ENCODE data around the gene EPX.
A peak's percentile ranks its signal among the peaks of the same experiment; 100 is the strongest.

EPX gene

DNA sequence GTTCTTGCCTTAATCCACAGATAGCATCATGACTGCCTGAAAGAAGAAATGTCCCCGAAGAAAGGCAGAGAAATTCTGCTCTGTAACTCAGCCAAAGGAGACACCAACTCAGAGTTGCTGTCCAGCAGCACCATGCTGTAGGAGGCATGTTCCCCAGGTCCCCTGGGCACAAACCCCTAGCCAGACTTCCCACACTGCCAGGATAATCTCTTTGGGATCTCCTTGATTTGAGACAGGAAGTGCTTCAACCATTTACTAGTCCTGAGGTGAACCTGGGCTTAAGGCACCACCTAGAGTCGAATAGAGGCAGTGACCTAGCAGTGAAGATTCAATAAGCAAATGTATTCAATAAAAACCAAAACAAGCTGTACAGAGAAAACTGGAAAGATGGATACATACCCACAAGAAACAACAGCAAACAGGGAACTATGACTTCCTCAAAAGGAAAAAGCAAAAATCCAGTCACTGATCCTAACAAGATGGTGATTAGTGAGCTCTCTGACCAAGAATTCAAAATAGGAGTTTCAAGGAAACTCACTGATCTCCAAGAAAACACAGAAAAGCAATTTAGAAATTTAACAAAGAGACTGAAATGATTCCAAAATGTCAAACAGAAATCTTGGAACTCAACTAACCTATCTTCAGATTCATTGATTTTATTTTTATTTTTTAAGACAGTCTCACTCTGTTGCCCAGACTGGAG lies 20.0 kb upstream of the EPX start:
- ATAC-seq (peak; percentile 79), DNase-seq (peak; percentile 30)
- Mint-ChIP-seq H3K27ac (no peak overlapping the region), H3K36me3 (ENCODE audit: low read depth) (no peaks in the 10 kb centered on the region), H3K4me1 (peaks cover 37% of the 10 kb centered on the region), H3K9me3 (no peaks in the 10 kb centered on the region), H3K27me3 (no peaks in the 10 kb centered on the region), H3K4me3 (no peak overlapping the region)

DNA sequence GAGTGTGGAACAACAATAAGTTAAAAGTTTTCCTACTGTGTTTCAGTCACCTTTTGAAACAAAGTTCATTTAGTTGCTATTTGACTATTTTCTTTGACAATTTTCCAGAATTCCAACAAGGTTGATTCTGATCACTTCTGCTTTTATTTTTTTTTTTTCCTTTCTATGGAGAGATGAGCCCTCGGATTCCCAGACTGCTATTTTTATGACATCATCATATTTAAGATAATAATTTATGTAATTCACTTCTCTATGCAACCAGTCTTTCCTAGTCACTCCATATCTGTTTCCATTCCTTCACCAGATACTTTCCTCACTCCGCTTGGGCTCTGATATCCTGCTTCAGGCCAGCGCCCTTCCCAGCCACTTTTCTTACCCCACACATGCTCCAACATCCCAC lies 17.7 kb upstream of the EPX start:
- no peak for DNase-seq
- H3K4me3 Mint-ChIP-seq, result no peak overlapping the region
- no peak for ATAC-seq
- H3K9me3 Mint-ChIP-seq, result no peaks in the 10 kb centered on the region
- H3K27me3 Mint-ChIP-seq, result no peaks in the 10 kb centered on the region
- no peak overlapping the region for H3K27ac Mint-ChIP-seq
- no peaks in the 10 kb centered on the region for H3K36me3 Mint-ChIP-seq (ENCODE audit: low read depth)
- H3K4me1 Mint-ChIP-seq, result peaks cover 24% of the 10 kb centered on the region

GRCh38 chr17:58176200-58176599 lies 16.3 kb upstream of the EPX start:
- Mint-ChIP-seq H3K4me1 (peaks cover 12% of the 10 kb centered on the region), H3K4me3 (no peak overlapping the region), H3K27me3 (no peaks in the 10 kb centered on the region), H3K9me3 (no peaks in the 10 kb centered on the region), H3K27ac (no peak overlapping the region), H3K36me3 (ENCODE audit: low read depth) (no peaks in the 10 kb centered on the region)
- no peak for DNase-seq
- no peak for ATAC-seq

DNA sequence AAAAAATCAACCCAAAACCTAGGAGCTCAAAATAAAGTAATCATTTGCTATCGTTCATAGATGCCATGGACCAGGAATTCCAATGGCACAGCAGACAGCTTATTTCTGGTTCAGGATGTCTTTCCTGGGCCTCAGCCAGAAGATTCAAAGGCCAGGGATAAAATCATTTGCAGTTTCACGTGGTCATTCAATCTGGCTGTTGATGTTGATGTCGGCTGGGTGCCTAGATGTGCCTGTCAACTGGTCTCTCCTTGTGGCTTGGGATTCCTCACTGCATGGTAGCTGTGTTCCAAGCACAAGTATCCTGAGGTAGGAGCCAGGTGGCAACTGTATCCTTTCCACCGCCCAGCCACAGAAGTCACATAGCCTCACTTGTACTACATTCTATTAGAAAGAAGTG lies 10.7 kb upstream of the EPX start:
- ATAC-seq (no peak), DNase-seq (no peak)
- H3K36me3 Mint-ChIP-seq (ENCODE audit: low read depth), result no peaks in the 10 kb centered on the region
- peaks cover 3% of the 10 kb centered on the region for H3K27me3 Mint-ChIP-seq
- H3K4me3 Mint-ChIP-seq, result no peak overlapping the region
- no peaks in the 10 kb centered on the region for H3K9me3 Mint-ChIP-seq
- no peaks in the 10 kb centered on the region for H3K4me1 Mint-ChIP-seq
- no peak overlapping the region for H3K27ac Mint-ChIP-seq

DNA sequence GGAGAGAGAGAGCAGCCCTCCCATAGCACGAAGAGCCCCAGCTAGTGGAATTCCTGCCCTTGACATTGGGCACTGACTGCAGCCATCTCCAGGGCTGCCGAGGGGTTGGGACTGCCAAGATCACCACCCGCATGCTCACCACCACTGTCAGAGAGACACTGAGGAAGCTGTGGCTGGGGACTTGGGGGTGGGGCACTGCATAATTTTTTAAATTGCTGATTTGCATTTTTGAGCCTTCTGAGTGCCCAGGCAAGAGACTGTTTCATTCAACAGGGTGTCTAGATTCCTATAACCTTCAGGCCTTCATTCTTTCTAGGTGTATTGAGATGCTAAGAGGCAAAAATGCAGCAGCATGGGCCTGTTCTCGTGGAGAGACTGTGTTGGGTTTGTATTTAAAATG lies 9.0 kb upstream of the EPX start:
- no peaks in the 10 kb centered on the region for H3K36me3 Mint-ChIP-seq (ENCODE audit: low read depth)
- ATAC-seq (no peak), DNase-seq (no peak)
- H3K27me3 Mint-ChIP-seq, result peaks cover 7% of the 10 kb centered on the region
- no peaks in the 10 kb centered on the region for H3K4me1 Mint-ChIP-seq
- no peak overlapping the region for H3K27ac Mint-ChIP-seq
- no peak overlapping the region for H3K4me3 Mint-ChIP-seq
- H3K9me3 Mint-ChIP-seq, result no peaks in the 10 kb centered on the region

DNA sequence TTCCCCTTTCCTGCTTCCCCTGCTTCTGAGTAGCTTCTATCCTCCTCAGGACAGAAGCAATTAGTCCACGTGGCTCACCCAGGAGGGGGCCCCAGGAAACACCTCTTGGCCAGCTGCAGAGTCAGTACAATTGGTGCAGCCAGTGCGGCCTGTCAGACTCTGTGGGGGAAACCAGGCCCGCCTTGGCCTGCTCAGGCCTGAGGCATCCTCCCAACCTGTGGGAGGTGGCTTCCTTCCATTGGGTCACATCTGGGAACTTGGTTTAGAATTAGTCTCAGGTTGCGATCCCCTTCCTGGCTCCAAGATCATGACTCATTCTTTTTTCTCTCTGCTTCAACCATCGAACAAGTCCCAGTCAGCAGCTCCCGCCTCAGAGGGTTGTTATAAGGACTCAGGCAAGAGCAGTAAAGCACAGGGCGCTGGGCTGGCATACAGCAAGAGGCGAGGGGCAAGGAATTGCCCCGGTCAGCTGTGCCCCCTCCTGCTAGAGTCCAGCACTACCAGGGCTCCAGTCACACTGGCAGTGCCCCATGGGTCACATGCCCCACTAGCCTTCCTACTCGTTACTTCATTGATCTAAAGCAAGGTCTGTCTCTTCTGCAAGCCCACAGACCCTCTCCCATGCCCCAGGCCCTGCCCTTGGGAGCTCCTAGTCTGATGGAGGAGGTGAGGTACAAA lies 8.1 kb upstream of the EPX start:
- H3K36me3 Mint-ChIP-seq (ENCODE audit: low read depth), result no peaks in the 10 kb centered on the region
- H3K4me1 Mint-ChIP-seq, result no peaks in the 10 kb centered on the region
- no peaks in the 10 kb centered on the region for H3K9me3 Mint-ChIP-seq
- DNase-seq (no peak), ATAC-seq (no peak)
- peaks cover 8% of the 10 kb centered on the region for H3K27me3 Mint-ChIP-seq
- H3K4me3 Mint-ChIP-seq, result no peak overlapping the region
- no peak overlapping the region for H3K27ac Mint-ChIP-seq

DNA sequence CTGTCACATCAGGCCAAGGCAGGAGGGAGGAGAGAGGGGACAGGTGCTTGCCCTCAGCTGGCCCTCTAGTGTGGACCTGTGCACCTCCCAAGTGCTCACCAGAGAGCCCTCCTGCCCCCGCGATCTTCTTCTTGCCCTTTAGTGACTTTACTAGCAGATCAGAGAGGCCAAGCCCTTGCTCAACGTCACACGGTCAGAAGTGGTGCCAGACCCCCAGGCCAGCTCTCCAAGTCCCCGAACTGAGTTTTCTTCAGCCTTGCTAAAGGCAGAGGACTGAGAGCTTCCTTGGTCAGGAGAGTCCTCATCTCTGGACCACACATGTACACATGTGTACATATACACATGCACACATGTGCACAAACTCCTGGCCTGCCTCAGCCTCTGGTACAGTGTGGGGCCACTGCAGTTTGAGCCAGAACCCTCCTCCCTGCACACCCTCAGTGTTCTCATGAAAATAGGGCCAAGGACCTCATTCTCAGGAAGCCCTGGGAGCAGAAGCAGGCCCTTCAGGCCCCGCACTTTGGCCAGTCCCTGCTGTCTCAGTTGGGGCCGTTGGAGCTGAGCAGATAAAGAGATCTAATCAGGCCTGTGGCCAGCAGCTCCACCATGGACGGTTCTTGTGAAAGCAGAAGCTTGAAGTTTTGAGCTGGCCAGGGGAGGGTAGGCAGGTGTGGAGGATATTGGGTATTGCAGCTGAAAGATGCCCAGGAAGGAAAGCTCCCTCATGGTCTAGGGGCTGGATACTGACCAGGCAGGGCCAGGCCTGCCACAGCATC lies 7.4 kb upstream of the EPX start:
- ATAC-seq, result no peak

DNA sequence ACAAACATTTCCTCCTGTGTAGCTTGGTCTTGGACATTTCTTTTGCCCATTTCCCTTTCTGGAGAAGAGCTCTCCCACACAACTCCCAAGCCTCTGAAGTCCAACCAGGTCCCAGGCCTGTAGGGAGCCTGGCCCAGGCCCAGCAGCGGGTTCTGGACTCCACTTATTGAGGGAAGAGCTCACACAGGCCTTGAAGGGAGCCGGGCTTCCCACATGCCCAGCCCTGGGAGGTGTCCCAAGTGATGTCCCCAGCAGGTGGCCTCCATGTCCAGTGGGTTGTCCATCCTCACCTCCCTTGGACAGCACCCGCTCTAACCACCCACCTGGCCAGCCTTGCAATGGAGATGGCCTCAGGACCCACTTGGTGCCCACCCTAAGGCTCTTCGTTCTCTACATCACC lies 5.9 kb upstream of the EPX start:
- Mint-ChIP-seq H3K27ac (no peak overlapping the region), H3K4me1 (no peaks in the 10 kb centered on the region), H3K4me3 (no peak overlapping the region), H3K9me3 (no peaks in the 10 kb centered on the region), H3K36me3 (ENCODE audit: low read depth) (no peaks in the 10 kb centered on the region), H3K27me3 (peaks cover 13% of the 10 kb centered on the region)
- ATAC-seq, result no peak
- no peak for DNase-seq

More for the DNA sequence above, 7.4 kb upstream of the EPX start:
- no peaks in the 10 kb centered on the region for H3K4me1 Mint-ChIP-seq
- H3K36me3 Mint-ChIP-seq (ENCODE audit: low read depth), result no peaks in the 10 kb centered on the region
- H3K27ac Mint-ChIP-seq, result no peak overlapping the region
- H3K9me3 Mint-ChIP-seq, result no peaks in the 10 kb centered on the region
- H3K4me3 Mint-ChIP-seq, result no peak overlapping the region
- no peak for DNase-seq
- peaks cover 12% of the 10 kb centered on the region for H3K27me3 Mint-ChIP-seq

- H3K4me3 Mint-ChIP-seq, result no peak overlapping the region
- H3K27ac Mint-ChIP-seq, result no peak overlapping the region
- no peak for DNase-seq
- no peak for ATAC-seq
- H3K9me3 Mint-ChIP-seq, result no peaks in the 10 kb centered on the region
- H3K36me3 Mint-ChIP-seq (ENCODE audit: low read depth), result no peaks in the 10 kb centered on the region
- H3K4me1 Mint-ChIP-seq, result no peaks in the 10 kb centered on the region
- H3K27me3 Mint-ChIP-seq, result peaks cover 13% of the 10 kb centered on the region
These were observed 5.5 kb upstream of the EPX start for GRCh38 chr17:58187063-58187462.

DNA sequence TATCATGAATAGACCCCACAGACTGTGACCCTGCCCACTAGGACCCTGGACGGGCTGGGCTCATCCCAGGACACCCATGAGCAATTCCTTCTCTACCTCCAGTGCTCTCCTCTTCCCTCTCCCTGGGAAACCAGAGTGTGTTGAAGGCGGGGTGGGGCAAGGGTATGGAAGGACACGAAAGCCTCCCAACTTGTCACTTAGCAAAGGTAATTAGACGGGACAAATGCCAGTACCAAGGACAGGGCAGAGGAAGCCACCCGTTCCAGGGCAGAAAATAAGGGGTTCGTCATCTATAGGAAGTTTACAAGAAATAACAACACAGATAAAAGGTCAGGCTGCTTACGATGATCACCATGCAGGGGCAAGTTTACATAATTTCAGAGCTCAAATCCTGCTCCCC lies 4.9 kb upstream of the EPX start:
- no peak overlapping the region for H3K27ac Mint-ChIP-seq
- no peaks in the 10 kb centered on the region for H3K4me1 Mint-ChIP-seq
- H3K9me3 Mint-ChIP-seq, result no peaks in the 10 kb centered on the region
- ATAC-seq, result no peak
- no peak for DNase-seq
- H3K36me3 Mint-ChIP-seq (ENCODE audit: low read depth), result no peaks in the 10 kb centered on the region
- peaks cover 13% of the 10 kb centered on the region for H3K27me3 Mint-ChIP-seq
- H3K4me3 Mint-ChIP-seq, result no peak overlapping the region

DNA sequence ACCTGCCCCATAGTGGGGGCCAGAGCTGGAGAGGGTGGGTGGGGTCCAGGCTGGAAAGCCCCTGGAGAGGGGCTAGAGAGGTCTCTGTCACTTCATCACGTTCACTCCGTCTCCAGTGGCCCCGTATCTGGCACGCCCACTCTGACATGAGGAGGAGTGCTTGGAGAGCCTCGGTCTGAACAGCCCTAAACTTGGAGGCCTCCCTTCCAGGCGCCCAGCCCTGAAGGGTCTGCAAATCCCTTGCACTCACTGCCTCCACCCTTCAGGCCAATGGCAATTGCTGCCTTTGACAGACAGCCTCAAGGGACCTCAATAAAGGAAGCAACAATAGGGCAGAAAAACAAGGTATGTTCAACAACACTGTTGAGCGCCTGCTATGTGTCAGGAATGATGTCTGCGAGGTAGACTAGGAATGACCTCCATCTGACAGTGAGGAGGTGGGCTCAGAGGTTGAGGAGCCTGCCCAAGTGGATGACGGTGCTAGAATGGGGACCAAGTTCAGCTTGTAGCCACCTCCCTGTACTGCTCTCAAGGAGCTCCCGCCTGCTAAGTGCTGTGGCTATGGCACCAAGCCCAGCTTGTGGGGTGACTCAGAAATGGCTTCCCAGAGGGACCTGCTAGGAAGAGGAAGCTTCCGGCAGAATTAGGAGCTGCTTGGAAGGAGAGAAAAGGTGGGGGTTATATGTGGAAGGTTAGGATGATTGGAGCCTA lies 2.9 kb upstream of the EPX start:
- DNase-seq (no peak), ATAC-seq (no peak)
- H3K4me1 Mint-ChIP-seq, result no peaks in the 10 kb centered on the region
- H3K36me3 Mint-ChIP-seq (ENCODE audit: low read depth), result no peaks in the 10 kb centered on the region
- peaks cover 13% of the 10 kb centered on the region for H3K27me3 Mint-ChIP-seq
- H3K27ac Mint-ChIP-seq, result no peak overlapping the region
- no peaks in the 10 kb centered on the region for H3K9me3 Mint-ChIP-seq
- H3K4me3 Mint-ChIP-seq, result no peak overlapping the region

DNA sequence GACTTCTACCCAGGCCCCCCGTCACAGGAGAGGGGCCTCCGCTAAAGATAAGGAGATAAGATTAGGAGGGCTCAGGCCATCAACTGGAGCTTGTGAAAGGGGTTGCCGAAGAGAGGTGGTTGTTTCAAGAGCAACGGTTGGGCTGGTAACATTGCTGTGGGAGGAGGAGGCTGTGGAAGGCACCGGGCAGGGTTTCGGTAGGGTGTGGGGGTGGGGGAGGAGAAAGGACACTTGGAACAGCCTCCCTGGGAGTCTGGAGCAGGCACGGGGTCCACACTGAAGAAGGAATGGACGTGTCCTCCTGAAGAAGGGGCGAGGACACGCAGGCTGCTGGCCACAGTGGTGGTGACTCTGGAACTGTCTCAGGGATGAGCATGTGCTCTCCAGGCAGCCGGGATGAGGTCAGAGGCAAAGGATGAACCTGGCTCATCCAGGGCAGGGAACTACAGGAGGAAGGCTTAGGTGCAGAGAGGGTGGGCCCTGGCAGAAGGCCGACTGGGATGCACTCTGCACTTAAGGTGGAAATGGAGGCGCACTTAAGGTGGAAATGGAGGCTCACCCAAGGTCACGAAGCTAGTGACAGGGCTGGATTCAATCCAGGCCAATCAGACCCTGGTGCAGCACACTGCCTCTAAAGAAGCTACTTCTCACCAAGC lies 1.2 kb upstream of the EPX start:
- no peak overlapping the region for H3K4me3 Mint-ChIP-seq
- H3K9me3 Mint-ChIP-seq, result no peaks in the 10 kb centered on the region
- ATAC-seq (no peak), DNase-seq (no peak)
- peaks cover 17% of the 10 kb centered on the region for H3K27me3 Mint-ChIP-seq
- H3K36me3 Mint-ChIP-seq (ENCODE audit: low read depth), result no peaks in the 10 kb centered on the region
- no peaks in the 10 kb centered on the region for H3K4me1 Mint-ChIP-seq
- H3K27ac Mint-ChIP-seq, result no peak overlapping the region

DNA sequence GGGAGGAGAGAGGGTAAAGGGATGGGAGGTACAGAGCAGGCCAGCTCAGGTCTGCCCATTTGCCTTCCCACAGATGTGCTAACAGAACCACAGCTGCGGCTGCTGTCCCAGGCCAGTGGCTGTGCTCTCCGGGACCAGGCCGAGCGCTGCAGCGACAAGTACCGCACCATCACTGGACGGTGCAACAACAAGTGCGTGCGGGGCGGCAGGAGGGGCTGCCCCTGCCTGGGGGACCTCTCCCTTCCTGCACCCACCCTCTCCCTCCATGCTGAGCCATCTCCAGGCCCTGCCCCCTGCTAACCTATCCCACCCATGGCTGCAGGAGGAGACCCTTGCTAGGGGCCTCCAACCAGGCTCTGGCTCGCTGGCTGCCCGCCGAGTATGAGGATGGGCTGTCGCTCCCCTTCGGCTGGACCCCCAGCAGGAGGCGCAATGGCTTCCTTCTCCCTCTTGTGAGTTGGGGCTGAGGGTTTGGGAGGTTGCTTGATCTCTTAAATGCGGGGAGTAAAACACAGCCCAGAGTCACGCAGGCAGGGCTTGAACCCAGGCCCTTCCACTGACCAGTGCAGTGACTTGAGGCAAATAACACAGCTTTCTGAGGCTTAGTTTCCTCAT lies 1.2 kb downstream of the EPX start:
- no peak for ATAC-seq
- Mint-ChIP-seq H3K36me3 (ENCODE audit: low read depth) (no peaks in the 10 kb centered on the region), H3K4me3 (no peak overlapping the region), H3K27ac (no peak overlapping the region), H3K27me3 (peaks cover 23% of the 10 kb centered on the region), H3K9me3 (no peaks in the 10 kb centered on the region), H3K4me1 (no peaks in the 10 kb centered on the region)
- DNase-seq, result no peak

- no peaks in the 10 kb centered on the region for H3K4me1 Mint-ChIP-seq
- ATAC-seq (no peak), DNase-seq (no peak)
- peaks cover 18% of the 10 kb centered on the region for H3K27me3 Mint-ChIP-seq
- H3K9me3 Mint-ChIP-seq, result no peaks in the 10 kb centered on the region
- H3K4me3 Mint-ChIP-seq, result no peak overlapping the region
- H3K27ac Mint-ChIP-seq, result no peak overlapping the region
- no peaks in the 10 kb centered on the region for H3K36me3 Mint-ChIP-seq (ENCODE audit: low read depth)
These were observed 3.1 kb downstream of the EPX start for GRCh38 chr17:58195518-58196123.

Measured in activated naive CD8-positive, alpha-beta T cell treated with anti-CD3 and anti-CD28 coated beads, Interleukin-2, amount 50 U/mL, for 24 hours (primary cell).